ENCODE measurements around the gene DTNA.
"Not testable (repeated sequence)": the region's sequence is repeated elsewhere in the genome, so short reads cannot be mapped to it uniquely, and the experiment has no call there.

The DTNA gene

DNA sequence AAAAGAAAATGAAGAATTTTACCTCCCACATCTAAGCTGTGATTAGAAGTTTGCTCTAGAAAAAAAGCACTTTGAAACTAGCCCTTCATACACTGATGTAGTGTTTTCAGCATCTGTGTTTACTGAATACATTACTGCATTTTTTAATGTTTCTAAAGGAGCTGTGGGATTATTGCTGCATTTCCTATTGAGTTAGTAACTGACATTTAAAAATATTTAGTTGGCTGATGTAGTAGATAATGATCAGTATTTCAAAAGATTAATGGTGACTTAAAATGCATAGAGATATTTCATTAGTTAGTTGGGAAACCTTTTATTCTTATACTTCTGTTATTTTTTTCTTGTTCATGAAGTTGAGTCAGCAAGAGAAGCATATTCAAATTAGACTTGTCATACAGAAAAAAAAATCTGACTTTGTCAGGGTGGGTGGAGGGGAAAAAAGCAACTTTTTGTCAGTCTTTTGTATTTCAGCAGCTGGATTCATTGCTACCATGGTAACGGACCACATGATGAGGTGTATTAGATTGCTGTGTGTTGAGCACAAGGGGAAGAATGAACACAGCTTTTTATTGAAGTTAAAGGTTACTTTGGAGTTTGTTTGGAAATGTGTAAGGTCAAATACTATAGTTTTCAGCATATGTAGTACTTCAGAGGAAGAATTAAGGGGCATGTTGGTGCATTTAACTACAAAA is at the start of gene DTNA:
TSS of gene DTNA (plus strand) at position 549 of the 692 bp plus-strand sequence. CDS start 45,679 bp downstream, outside the sequence.
- in situ Hi-C loops (cut with HindIII; ENCODE audit: low sequenced_read_pairs), result no loop called here

DNA sequence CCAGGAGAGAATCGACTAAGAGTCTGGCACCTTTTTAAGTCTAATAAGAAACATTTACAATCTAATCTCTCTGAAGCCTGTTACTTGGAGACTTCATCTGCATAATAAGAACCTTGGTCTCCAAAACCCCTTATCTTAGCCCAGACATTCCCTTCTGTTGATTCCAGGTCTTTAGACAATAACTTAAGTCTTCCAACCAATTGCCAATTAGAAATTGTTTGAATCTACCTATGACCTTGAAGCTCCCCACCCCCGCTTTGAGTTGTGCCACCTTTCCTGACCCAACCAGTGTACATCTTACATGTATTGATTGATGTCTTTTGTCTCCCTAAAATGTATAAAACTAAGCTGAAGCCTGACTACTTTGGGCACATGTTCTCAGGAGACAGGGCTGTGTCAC is 49.5 kb upstream of the DTNA start:
- in situ Hi-C loops (cut with HindIII; ENCODE audit: low sequenced_read_pairs), result no loop called here

DNA sequence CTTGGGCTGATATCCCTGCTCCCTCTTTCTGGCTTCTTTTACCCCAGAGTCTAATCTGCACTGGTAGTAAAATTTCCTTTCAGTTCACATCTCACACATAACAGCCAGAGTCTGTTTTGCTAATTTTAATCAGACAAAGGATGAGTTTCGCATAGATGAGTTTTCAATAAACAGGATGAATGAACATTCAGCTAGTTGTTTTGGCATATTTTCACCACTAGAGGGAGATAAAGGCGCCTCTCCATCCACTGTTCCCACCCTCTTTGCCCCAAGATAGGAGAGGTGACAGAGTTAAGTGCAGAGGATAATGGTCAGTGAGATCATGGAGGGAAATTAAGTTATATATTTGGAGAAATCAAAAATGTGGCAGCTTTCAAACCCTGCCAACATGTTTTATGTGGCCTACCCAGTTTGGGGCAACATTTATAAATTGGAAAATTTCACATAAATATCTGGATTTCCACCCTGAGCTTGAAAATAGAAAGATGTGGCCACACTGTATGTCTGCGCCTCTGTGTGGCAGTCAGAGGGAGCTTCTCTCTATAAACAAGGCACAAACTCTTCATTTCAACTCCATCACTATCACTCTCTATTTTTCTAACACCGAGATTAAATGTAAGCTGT is 48.5 kb upstream of the DTNA start:
- in situ Hi-C loops (cut with HindIII; ENCODE audit: low sequenced_read_pairs), result no loop called here

GRCh38 chr18:34676816-34677574 is 33.1 kb upstream of the DTNA start:
- in situ Hi-C loops (cut with HindIII; ENCODE audit: low sequenced_read_pairs), result no loop called here

DNA sequence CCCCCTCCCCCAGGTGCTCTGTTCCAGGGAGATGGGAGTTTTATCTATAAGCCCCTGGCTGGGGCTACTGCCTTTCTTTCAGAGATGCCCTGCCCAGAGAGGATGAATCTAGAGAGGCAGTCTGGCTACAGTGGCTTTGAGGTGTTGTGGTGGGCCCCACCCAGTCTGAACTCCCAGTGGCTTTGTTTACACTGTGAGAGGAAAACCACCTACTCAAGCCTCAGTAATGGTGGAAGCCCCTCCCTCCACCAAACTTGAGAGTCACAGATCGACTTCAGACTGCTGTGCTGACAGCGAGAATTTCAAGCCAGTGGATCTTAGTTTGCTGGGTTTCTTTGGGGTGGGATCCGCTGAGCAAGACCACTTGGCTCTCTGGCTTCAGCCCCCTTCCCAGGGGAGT is 20.3 kb upstream of the DTNA start:
- in situ Hi-C loops (cut with HindIII; ENCODE audit: low sequenced_read_pairs), result not testable (repeated sequence)

DNA sequence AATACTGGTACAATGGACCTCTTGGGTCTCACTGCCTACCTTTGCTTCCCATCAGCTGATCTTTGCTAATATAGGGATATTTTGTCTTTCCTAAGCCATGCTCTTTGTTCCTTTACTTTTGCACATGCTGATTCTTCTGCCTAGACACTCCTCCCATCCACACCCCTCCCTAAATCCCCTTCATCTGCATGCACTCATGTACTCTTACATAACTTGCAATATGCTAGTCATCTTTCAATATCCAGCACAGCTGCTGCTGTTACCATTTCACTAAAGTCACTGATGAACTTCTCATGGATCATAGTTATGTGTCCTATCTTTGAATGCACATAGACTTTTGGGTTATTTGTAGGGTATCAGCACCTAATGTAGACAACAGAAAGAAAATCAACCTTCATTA is 18.5 kb upstream of the DTNA start:
- in situ Hi-C loops (cut with HindIII; ENCODE audit: low sequenced_read_pairs), result no loop called here

- in situ Hi-C loops (cut with HindIII; ENCODE audit: low sequenced_read_pairs), result no loop called here
Observed at GRCh38 chr18:34694591-34695165, 15.4 kb upstream of the DTNA start.

GRCh38 chr18:34695310-34695709 is 14.8 kb upstream of the DTNA start:
- in situ Hi-C loops (cut with HindIII; ENCODE audit: low sequenced_read_pairs), result no loop called here

DNA sequence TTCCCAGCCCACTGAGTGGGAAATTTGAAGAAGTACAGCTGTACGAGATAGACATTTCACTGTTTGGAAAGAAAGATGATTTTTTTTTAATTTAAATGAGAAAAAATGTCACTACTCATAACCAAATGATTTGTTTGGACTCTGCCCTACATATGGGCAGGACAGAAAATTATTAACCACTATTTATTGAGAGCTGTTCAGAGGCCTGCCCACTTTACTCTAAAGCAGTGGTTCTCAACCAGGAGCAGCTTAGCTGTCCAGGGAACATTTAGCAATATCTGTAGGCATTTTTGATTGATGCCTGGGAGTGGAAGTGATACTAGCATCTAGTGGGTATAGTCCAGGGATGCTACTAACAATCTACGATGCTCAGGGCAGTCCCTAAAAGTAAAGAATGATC is 13.4 kb upstream of the DTNA start:
- in situ Hi-C loops (cut with HindIII; ENCODE audit: low sequenced_read_pairs), result no loop called here

DNA sequence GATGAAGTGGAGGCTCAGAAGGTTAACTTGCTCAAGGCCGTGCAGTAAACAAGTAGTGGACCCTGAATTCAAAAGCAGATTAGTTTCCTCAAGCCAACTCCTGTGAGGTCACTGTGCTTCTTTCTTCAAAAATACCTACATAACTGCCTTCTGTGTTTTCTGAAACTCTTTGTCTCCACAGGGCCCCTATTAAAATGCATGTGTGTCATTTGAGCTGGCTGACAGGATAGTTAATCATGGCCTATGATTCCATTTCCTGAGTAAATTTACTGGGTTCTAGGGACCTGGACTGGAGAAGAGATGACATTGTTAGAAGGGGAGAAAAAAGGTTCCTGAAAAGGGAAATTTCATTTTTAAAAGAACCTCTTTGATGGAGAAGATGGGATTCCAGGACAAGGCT is 12.9 kb upstream of the DTNA start:
- in situ Hi-C loops (cut with HindIII; ENCODE audit: low sequenced_read_pairs), result no loop called here

DNA sequence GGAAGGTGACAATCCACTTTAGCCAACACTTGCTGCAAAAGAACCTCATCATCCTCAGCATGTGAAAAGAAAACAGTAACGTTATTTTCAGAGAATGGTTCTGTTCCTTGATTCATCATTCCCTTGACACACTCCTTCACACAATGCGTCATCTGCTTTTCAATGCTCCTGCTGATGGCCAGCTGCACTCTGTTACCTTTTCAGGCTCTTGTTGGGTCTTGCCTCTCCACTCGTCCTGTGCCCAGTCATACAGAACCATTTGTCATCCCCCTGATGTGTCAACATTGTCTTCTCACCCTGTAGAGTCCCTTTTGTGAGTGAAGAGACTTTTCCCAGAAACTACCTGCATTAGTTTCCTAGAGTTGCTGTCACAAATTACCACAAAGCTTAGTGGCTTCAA is 12.2 kb upstream of the DTNA start:
- in situ Hi-C loops (cut with HindIII; ENCODE audit: low sequenced_read_pairs), result no loop called here

GRCh38 chr18:34701911-34702310 is 8.2 kb upstream of the DTNA start:
- in situ Hi-C loops (cut with HindIII; ENCODE audit: low sequenced_read_pairs), result no loop called here

DNA sequence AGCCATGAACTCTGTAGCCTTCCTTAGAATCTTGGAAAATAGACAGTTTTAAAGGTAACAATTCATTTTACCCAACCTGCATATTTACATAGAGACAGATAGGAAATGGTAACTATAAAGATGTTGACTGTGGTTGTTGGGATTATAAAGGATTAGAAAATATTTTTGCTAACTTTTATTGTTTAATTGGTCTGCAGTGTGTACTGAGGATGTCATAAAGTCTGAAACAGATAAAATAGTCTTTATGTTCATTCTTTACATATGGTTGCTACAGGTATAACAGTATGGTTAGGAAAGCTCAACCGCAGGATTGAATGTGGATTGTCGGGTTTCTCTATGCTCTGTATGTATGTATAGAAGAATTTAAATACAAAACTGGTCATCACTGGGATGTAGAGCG is 7.3 kb upstream of the DTNA start:
- in situ Hi-C loops (cut with HindIII; ENCODE audit: low sequenced_read_pairs), result no loop called here

- in situ Hi-C loops (cut with HindIII; ENCODE audit: low sequenced_read_pairs), result no loop called here
Observed at GRCh38 chr18:34704074-34704473, 6.0 kb upstream of the DTNA start.

GRCh38 chr18:34704823-34705222 is 5.3 kb upstream of the DTNA start:
- in situ Hi-C loops (cut with HindIII; ENCODE audit: low sequenced_read_pairs), result no loop called here

GRCh38 chr18:34707670-34708069 is 2.4 kb upstream of the DTNA start:
- in situ Hi-C loops (cut with HindIII; ENCODE audit: low sequenced_read_pairs), result no loop called here

- in situ Hi-C loops (cut with HindIII; ENCODE audit: low sequenced_read_pairs), result no loop called here
Observed at GRCh38 chr18:34709104-34709503, 994 bp upstream of the DTNA start.

- in situ Hi-C loops (cut with HindIII; ENCODE audit: low sequenced_read_pairs), result no loop called here
Observed at GRCh38 chr18:34710458-34710914, 388 bp downstream of the DTNA start.

DNA sequence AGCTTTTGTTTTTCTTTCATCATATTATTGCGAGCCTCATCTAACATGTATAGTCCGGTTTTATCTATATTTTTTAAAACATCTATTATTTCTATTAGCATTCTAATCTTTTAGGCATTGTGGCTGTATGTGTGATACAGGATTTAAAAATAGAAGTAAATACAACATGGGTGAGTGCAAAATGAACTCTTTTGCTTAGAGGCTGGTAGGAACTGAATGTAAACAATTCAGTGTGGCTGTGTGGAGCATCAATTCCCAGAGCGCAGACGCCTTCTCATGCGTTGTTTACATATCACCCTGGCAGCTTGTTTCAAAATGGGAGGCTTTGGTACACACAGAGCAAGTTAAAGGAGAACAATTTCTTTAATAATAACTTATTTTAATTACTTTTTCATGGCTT is 836 bp downstream of the DTNA start:
- in situ Hi-C loops (cut with HindIII; ENCODE audit: low sequenced_read_pairs), result no loop called here

DNA sequence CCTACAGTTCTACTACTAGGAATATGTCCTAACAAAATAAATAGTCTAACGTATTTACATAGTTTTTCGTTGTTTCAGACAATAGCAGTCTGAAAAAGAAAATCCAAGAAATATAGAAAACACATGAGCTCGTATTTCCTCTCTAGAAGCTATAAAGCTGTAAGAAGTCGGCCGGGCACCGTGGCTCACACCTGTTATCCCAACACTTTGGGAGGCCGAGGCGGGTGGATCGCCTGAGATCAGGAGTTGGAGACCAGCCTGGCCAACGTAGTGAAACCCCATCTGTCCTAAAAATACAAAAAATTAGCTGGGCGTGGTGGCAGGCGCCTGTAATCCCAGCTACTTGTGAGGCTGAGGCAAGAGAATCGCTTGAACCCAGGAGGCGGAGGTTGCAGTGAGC is 6.0 kb downstream of the DTNA start:
- in situ Hi-C loops (cut with HindIII; ENCODE audit: low sequenced_read_pairs), result not testable (repeated sequence)

GRCh38 chr18:34718610-34719009 is 8.5 kb downstream of the DTNA start:
- in situ Hi-C loops (cut with HindIII; ENCODE audit: low sequenced_read_pairs), result no loop called here

GRCh38 chr18:34720220-34720619 is 10.1 kb downstream of the DTNA start:
- in situ Hi-C loops (cut with HindIII; ENCODE audit: low sequenced_read_pairs), result no loop called here

Measured in DLD1 (cell line).